ENCODE results near the gene CSTPP1. TPM values are rescaled to one million over a fixed set of nuclear protein-coding genes. Genes with fewer than 3 reads are reported as not detected.

The CSTPP1 gene
- total and polyA plus RNA-seq, 2 donors (not counting 1 experiment from before 2014, with no cell fraction given), result 11.5 to 29.0 TPM

DNA sequence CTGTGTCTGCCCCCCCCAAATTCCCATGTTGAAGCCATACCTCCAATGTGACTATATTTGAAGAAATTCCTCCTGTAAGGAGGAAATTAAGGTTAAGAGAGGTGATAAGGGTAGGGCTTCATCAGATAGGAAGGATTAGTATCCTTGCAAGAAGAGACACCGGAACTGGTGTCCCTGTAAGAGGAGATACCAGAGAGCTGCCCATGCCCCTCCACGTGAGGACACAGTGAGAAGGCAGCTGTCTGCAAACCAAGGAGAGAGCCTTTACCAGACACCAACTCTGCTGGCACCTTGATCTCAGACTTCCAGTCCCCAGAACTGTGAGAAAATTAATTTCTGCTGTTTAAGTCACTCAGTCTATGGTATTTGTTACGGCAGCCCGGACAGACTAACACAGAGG lies 130.8 kb downstream of the CSTPP1 start:
- peaks cover 0 to 1% (median 0%) of the 10 kb centered on the region in 3 donors for H3K9me3 ChIP-seq (ENCODE audit: control extremely low read depth in 1 of 3, control insufficient read depth in 2 of 3, insufficient read depth in 1 of 3, low read length in 2 of 3)
- H3K27ac Mint-ChIP-seq, result no peak overlapping the region
- CTCF ChIA-PET, result interaction anchor here (1.4 kb wide), 1 partner anchor 8 kb away, joined by 5 read pairs; no protein-coding TSS in a partner anchor

DNA sequence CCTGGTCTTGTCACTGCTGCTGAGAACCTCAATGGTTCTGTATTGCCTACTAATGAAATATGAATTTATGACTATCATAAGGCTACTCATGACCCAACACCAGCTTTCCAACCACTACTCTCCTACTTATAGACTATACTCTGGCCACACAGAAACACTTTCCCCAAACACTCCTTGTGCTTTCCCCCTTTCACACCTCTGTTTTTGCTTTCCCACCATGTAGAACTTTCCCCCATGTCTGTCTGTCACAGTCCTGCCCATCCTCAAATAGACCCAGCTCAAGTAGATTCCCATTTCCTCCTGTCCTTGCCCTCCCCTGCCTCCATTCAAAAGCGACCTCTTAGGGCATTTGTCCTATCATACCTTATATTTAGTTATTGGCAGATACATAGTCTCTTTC lies 134.2 kb downstream of the CSTPP1 start:
- Mint-ChIP-seq H3K9me3 (ENCODE audit: insufficient read depth) (no peaks in the 10 kb centered on the region), H3K4me3 (no peak overlapping the region), H3K4me1 (no peaks in the 10 kb centered on the region), H3K27me3 (no peaks in the 10 kb centered on the region), H3K27ac (no peak overlapping the region)
- Histone ChIP-seq H4K20me1 (ENCODE audit: control insufficient read depth, insufficient read depth, low read length, poor library complexity, severe bottlenecking) (no peaks in the 10 kb centered on the region), H3K4me3 (ENCODE audit: control extremely low read depth in 1 of 5, extremely low read depth in 1 of 5, insufficient read depth in 1 of 5, low read depth in 2 of 5, low read length in 4 of 5) (no peak overlapping the region), H3K27me3 (replicated peaks in 1 of 4; ENCODE audit: control extremely low read depth in 1 of 4, control insufficient read depth in 3 of 4, insufficient read depth in 4 of 4, low read length in 3 of 4) (no peaks in the 10 kb centered on the region), H3K27ac (ENCODE audit: low read length in 2 of 2) (no peak overlapping the region), H3K4me2 (replicated peaks; ENCODE audit: low read depth, low read length, poor library complexity, severe bottlenecking) (no peak overlapping the region), H2AFZ (ENCODE audit: insufficient read depth, low read depth, low read length, poor library complexity, severe bottlenecking) (no peak overlapping the region), H3K9ac (ENCODE audit: low read length) (no peak overlapping the region), H3K79me2 (ENCODE audit: control insufficient read depth, insufficient read depth, low read length) (no peaks in the 10 kb centered on the region), H3K36me3 (replicated peaks in 1 of 2; ENCODE audit: control extremely low read depth in 1 of 2, control insufficient read depth in 1 of 2, extremely low read depth in 1 of 2, insufficient read depth in 2 of 2, low read length in 1 of 2) (no peaks in the 10 kb centered on the region), H3K9me3 (ENCODE audit: control extremely low read depth in 1 of 3, control insufficient read depth in 2 of 3, insufficient read depth in 1 of 3, low read length in 2 of 3) (no peaks in the 10 kb centered on the region), H3K4me1 (ENCODE audit: control insufficient read depth in 2 of 2, insufficient read depth in 2 of 2, low read length in 2 of 2) (no peaks in the 10 kb centered on the region)
- WGBS (ENCODE audit: insufficient coverage), result no CpG with 5 or more reads among the region's 1 CpG
- intact Hi-C loops (cut with micrococcal nuclease), result no loop called here
- DNase-seq (no peak), ATAC-seq (ENCODE audit: low read depth) (no peak)
- TF ChIP-seq, protein P1, sequence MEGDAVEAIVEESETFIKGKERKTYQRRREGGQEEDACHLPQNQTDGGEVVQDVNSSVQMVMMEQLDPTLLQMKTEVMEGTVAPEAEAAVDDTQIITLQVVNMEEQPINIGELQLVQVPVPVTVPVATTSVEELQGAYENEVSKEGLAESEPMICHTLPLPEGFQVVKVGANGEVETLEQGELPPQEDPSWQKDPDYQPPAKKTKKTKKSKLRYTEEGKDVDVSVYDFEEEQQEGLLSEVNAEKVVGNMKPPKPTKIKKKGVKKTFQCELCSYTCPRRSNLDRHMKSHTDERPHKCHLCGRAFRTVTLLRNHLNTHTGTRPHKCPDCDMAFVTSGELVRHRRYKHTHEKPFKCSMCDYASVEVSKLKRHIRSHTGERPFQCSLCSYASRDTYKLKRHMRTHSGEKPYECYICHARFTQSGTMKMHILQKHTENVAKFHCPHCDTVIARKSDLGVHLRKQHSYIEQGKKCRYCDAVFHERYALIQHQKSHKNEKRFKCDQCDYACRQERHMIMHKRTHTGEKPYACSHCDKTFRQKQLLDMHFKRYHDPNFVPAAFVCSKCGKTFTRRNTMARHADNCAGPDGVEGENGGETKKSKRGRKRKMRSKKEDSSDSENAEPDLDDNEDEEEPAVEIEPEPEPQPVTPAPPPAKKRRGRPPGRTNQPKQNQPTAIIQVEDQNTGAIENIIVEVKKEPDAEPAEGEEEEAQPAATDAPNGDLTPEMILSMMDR (IDR thresholded peaks at IDR 0.05), result no peak
- TF ChIP-seq EZH2 (IDR thresholded peaks at IDR 0.05; ENCODE audit: borderline replicate concordance, insufficient read depth, low read depth, low read length, poor library complexity, severe bottlenecking), result no peak
- CTCF ChIA-PET, result interaction anchor here (1.1 kb wide), 1 partner anchor 84 kb away, joined by 3 read pairs; no protein-coding TSS in a partner anchor
- POLR2A ChIA-PET, result no interaction called here

More for the DNA sequence above, 130.8 kb downstream of the CSTPP1 start:
- Mint-ChIP-seq H3K9me3 (ENCODE audit: insufficient read depth) (no peaks in the 10 kb centered on the region), H3K27me3 (no peaks in the 10 kb centered on the region), H3K4me3 (no peak overlapping the region), H3K4me1 (no peaks in the 10 kb centered on the region)
- TF ChIP-seq, protein P1 (IDR thresholded peaks at IDR 0.05), result no peak
- no peak for TF ChIP-seq EZH2 (IDR thresholded peaks at IDR 0.05; ENCODE audit: borderline replicate concordance, insufficient read depth, low read depth, low read length, poor library complexity, severe bottlenecking)
- no peak overlapping the region for H3K4me2 ChIP-seq (replicated peaks; ENCODE audit: low read depth, low read length, poor library complexity, severe bottlenecking)
- no peaks in the 10 kb centered on the region for H3K27me3 ChIP-seq (replicated peaks in 1 of 4; ENCODE audit: control extremely low read depth in 1 of 4, control insufficient read depth in 3 of 4, insufficient read depth in 4 of 4, low read length in 3 of 4)
- no peak overlapping the region for H2AFZ ChIP-seq (ENCODE audit: insufficient read depth, low read depth, low read length, poor library complexity, severe bottlenecking)
- WGBS (ENCODE audit: insufficient coverage), result 96% methylated on average over 2 of the region's 4 CpGs
- no peaks in the 10 kb centered on the region for H3K79me2 ChIP-seq (ENCODE audit: control insufficient read depth, insufficient read depth, low read length)
- intact Hi-C loops (cut with micrococcal nuclease), result no loop called here
- no peaks in the 10 kb centered on the region for H4K20me1 ChIP-seq (ENCODE audit: control insufficient read depth, insufficient read depth, low read length, poor library complexity, severe bottlenecking)
- H3K27ac ChIP-seq (ENCODE audit: low read length in 2 of 2), result no peak overlapping the region
- no peaks in the 10 kb centered on the region for H3K36me3 ChIP-seq (replicated peaks in 1 of 2; ENCODE audit: control extremely low read depth in 1 of 2, control insufficient read depth in 1 of 2, extremely low read depth in 1 of 2, insufficient read depth in 2 of 2, low read length in 1 of 2)
- H3K4me1 ChIP-seq (ENCODE audit: control insufficient read depth in 2 of 2, insufficient read depth in 2 of 2, low read length in 2 of 2), result no peaks in the 10 kb centered on the region
- DNase-seq (no peak), ATAC-seq (ENCODE audit: low read depth) (no peak)
- H3K9ac ChIP-seq (ENCODE audit: low read length), result no peak overlapping the region
- POLR2A ChIA-PET, result no interaction called here
- H3K4me3 ChIP-seq (ENCODE audit: control extremely low read depth in 1 of 5, extremely low read depth in 1 of 5, insufficient read depth in 1 of 5, low read depth in 2 of 5, low read length in 4 of 5), result no peak overlapping the region
